CD4-positive, alpha-beta T cell treated with Interleukin-6 at 100 ng/mL for 8 hours (primary cell): Measurements from ENCODE around the gene F2RL3.
"Not testable (repeated sequence)": the region's sequence is repeated elsewhere in the genome, so short reads cannot be mapped to it uniquely, and the experiment has no call there.

Source experiments
- DNase-seq: peaks from one replicate; pipeline ENCODE4 v3.0.0-alpha.2; 2020; ENCODE audit warnings: mixed read lengths, low spot score

The F2RL3 gene

GRCh38 chr19:16922592-16922934 is 33.8 kb downstream of the F2RL3 start:
- no peak for DNase-seq

GRCh38 chr19:16922949-16923348 is 34.1 kb downstream of the F2RL3 start:
- no peak for DNase-seq

GRCh38 chr19:16927883-16928282 is 39.1 kb downstream of the F2RL3 start:
- no peak for DNase-seq

GRCh38 chr19:16928351-16928750 is 39.6 kb downstream of the F2RL3 start:
- no peak for DNase-seq

GRCh38 chr19:16928916-16929315 is 40.1 kb downstream of the F2RL3 start:
- DNase-seq, result no peak

GRCh38 chr19:16930753-16931152 is 42.0 kb downstream of the F2RL3 start:
- no peak for DNase-seq

GRCh38 chr19:16931306-16931705 is 42.5 kb downstream of the F2RL3 start:
- DNase-seq, result no peak

GRCh38 chr19:16934489-16934888 is 45.7 kb downstream of the F2RL3 start:
- no peak for DNase-seq

GRCh38 chr19:16936901-16937300 is 48.1 kb downstream of the F2RL3 start:
- DNase-seq, result no peak

GRCh38 chr19:16937796-16938195 is 49.0 kb downstream of the F2RL3 start:
- DNase-seq, result not testable (repeated sequence)

GRCh38 chr19:16938211-16938610 is 49.4 kb downstream of the F2RL3 start:
- DNase-seq, result no peak

GRCh38 chr19:16940063-16940462 is 51.3 kb downstream of the F2RL3 start:
- DNase-seq, result not testable (repeated sequence)

- no peak for DNase-seq
Measured at GRCh38 chr19:16940626-16941025, 51.8 kb downstream of the F2RL3 start.
